CD14-positive monocyte (primary cell): ENCODE data around the gene ST3GAL4. TPM values are rescaled to one million over a fixed set of nuclear protein-coding genes. Genes with fewer than 3 reads are reported as not detected.

Experiments
- DNase-seq, 3 donors: peaks; one replicate each; pipeline ENCODE4 v3.0.0-alpha.2; 2011 to 2022
- H2AFZ ChIP-seq: 2 replicates; pipeline ENCODE4 v1.6.0; 2012; ENCODE audit warnings: mild to moderate bottlenecking, low read depth, low read length, inconsistent platforms; ENCODE audit not compliant: insufficient read depth, poor library complexity, severe bottlenecking
- H3K27ac ChIP-seq, 2 donors: 1 replicate in 1 of 2; 2 replicates in 1 of 2; pipeline ENCODE4 v1.5.1; 2012 to 2013; ENCODE audit warnings: low read length in 2 of 2, control low read depth in 1 of 2, inconsistent platforms in 1 of 2, low read depth in 1 of 2, mild to moderate bottlenecking in 1 of 2
- H3K27me3 ChIP-seq, 2 donors: one replicate each; pipeline versions ENCODE4 v1.6.0 to v1.6.1; 2011 to 2013; ENCODE audit warnings: low read length in 2 of 2; ENCODE audit not compliant: control insufficient read depth in 2 of 2, insufficient read depth in 2 of 2
- H3K36me3 ChIP-seq, 2 donors: replicated peaks in 1 of 2; 1 replicate in 1 of 2; 2 replicates in 1 of 2; pipeline versions ENCODE4 v1.5.1 to v1.6.1; 2012 to 2013; ENCODE audit warnings: low read length in 2 of 2, control low read depth in 1 of 2, inconsistent platforms in 1 of 2, mild to moderate bottlenecking in 1 of 2; ENCODE audit not compliant: insufficient read depth in 2 of 2, control insufficient read depth in 1 of 2
- H3K4me1 ChIP-seq, 2 donors: 1 replicate in 1 of 2; 2 replicates in 1 of 2; pipeline versions ENCODE4 v1.5.1 to v1.6.1; 2012 to 2013; ENCODE audit warnings: low read length in 2 of 2, control low read depth in 1 of 2, inconsistent platforms in 1 of 2, mild to moderate bottlenecking in 1 of 2, moderate library complexity in 1 of 2; ENCODE audit not compliant: insufficient read depth in 2 of 2, control insufficient read depth in 1 of 2
- H3K4me2 ChIP-seq: replicated peaks from 2 replicates; pipeline ENCODE3; 2012; ENCODE audit warnings: low read length, moderate library complexity, mild to moderate bottlenecking; ENCODE audit not compliant: poor library complexity, severe bottlenecking; ENCODE audit errors: extremely low read depth
- H3K4me3 ChIP-seq, 3 experiments: fragments of 200-600 bp in 1 of 3; sonication (generic) in 1 of 3; replicated peaks in 1 of 3; 1 replicate in 2 of 3; 2 replicates in 1 of 3; pipeline ENCODE4 v1.5.1; 2011 to 2013; ENCODE audit warnings: low read length in 3 of 3, mild to moderate bottlenecking in 3 of 3, control low read depth in 2 of 3, low read depth in 2 of 3, inconsistent platforms in 1 of 3, moderate library complexity in 1 of 3
- H3K79me2 ChIP-seq: 2 replicates; pipeline ENCODE4 v1.6.0; 2012; ENCODE audit warnings: mild to moderate bottlenecking, control low read depth, inconsistent platforms, low read length, moderate library complexity; ENCODE audit not compliant: insufficient read depth
- H3K9ac ChIP-seq: 2 replicates; pipeline ENCODE4 v1.6.0; 2017; ENCODE audit warnings: low read length, mild to moderate bottlenecking; ENCODE audit not compliant: insufficient read depth, poor library complexity, severe bottlenecking
- H3K9me3 ChIP-seq, 2 donors: replicated peaks in 1 of 2; 1 replicate in 1 of 2; 2 replicates in 1 of 2; pipeline versions ENCODE4 v1.5.1 to v1.6.1; 2012 to 2013; ENCODE audit warnings: low read length in 2 of 2, control low read depth in 1 of 2; ENCODE audit not compliant: control insufficient read depth in 1 of 2, insufficient read depth in 1 of 2
- H4K20me1 ChIP-seq: 2 replicates; pipeline ENCODE4 v1.6.0; 2012; ENCODE audit warnings: mild to moderate bottlenecking, low read length, control low read depth, moderate library complexity; ENCODE audit not compliant: insufficient read depth
- H3K27ac Mint-ChIP-seq, 7 donors: one replicate each; pipeline ENCODE4 v1.8.0; 2020; ENCODE audit warnings: mild to moderate bottlenecking in 7 of 7, mixed read lengths in 7 of 7, moderate library complexity in 6 of 7, inconsistent platforms in 2 of 7
- H3K27me3 Mint-ChIP-seq, 3 donors: one replicate each; pipeline ENCODE4 v1.8.0; 2021 to 2022; ENCODE audit warnings: low read depth in 3 of 3, mild to moderate bottlenecking in 3 of 3, mixed read lengths in 3 of 3, moderate library complexity in 3 of 3, inconsistent platforms in 1 of 3
- H3K36me3 Mint-ChIP-seq, 2 donors: one replicate each; pipeline ENCODE4 v1.8.0; 2020; ENCODE audit warnings: mixed read lengths in 2 of 2, inconsistent platforms in 1 of 2, mild to moderate bottlenecking in 1 of 2
- H3K4me1 Mint-ChIP-seq: one replicate; pipeline ENCODE4 v1.8.0; 2020; ENCODE audit warnings: mild to moderate bottlenecking, mixed read lengths
- H3K4me3 Mint-ChIP-seq, 2 donors: one replicate each; pipeline ENCODE4 v1.8.0; 2020; ENCODE audit warnings: mild to moderate bottlenecking in 2 of 2, mixed read lengths in 2 of 2, moderate library complexity in 1 of 2
- H3K9me3 Mint-ChIP-seq, 7 donors: one replicate each; pipeline ENCODE4 v1.8.0; 2020 to 2022; ENCODE audit warnings: mixed read lengths in 7 of 7, mild to moderate bottlenecking in 6 of 7, moderate library complexity in 6 of 7, inconsistent platforms in 2 of 7
- CTCF ChIP-seq: fragments of 200-600 bp; IDR thresholded peaks from one replicate; pipeline ENCODE4 v1.8.0; 2022; ENCODE audit warnings: antibody characterized with exemption, mild to moderate bottlenecking
- WGBS: methylation state at CpG from one replicate; pipeline ENCODE4 v1.1.5; 2013; ENCODE audit warnings: missing lambda C conversion rate; ENCODE audit not compliant: insufficient coverage; 5-methylcytosine and 5-hydroxymethylcytosine counted together
- intact Hi-C, 2 donors: fragments of 100-400 bp; cut with micrococcal nuclease; formaldehyde crosslinking; loops; one replicate each; pipeline versions ENCODE4 v1.15.0 to v1.15.1; 2023
- polyA plus RNA-seq, 3 donors: library from polyadenylated mRNA; depleted of rRNA in 1 of 3; unstranded in 2 of 3; stranded (reverse) in 1 of 3; fragments of 300-500 nt in 2 of 3; fragments of >200 nt in 1 of 3; fragmentation: Illumina TruSeq in 2 of 3; gene quantifications; 1 replicate in 2 of 3; 2 replicates in 1 of 3; pipeline ENCODE4 v1.2.3, GENCODE V29; 2012 to 2021

ST3GAL4 gene
- polyA plus RNA-seq, 3 donors = 7.8 to 14.3 (median 10.1) TPM

GRCh38 chr11:126407682-126408288 is 52.3 kb downstream of the ST3GAL4 start:
- Histone ChIP-seq H3K4me1 (peaks cover 3 to 9% of the 10 kb centered on the region in 2 donors), H3K27ac (no peak overlapping the region), H3K36me3 (peaks cover 32 to 61% of the 10 kb centered on the region in 2 donors), H4K20me1 (no peaks in the 10 kb centered on the region), H3K27me3 (no peaks in the 10 kb centered on the region), H3K9ac (no peak overlapping the region), H3K4me3 (no peak overlapping the region), H3K4me2 (no peak overlapping the region), H3K79me2 (no peaks in the 10 kb centered on the region), H3K9me3 (no peaks in the 10 kb centered on the region), H2AFZ (no peak overlapping the region)
- WGBS = 80% methylated on average over 1 of the region's 15 CpGs
- no peak for TF ChIP-seq CTCF
- Mint-ChIP-seq H3K27me3 (no peaks in the 10 kb centered on the region), H3K4me1 (peaks cover 8% of the 10 kb centered on the region), H3K27ac (peak overlapping the region in 1 of 7 donors; percentile 33), H3K4me3 (no peak overlapping the region), H3K9me3 (no peaks in the 10 kb centered on the region), H3K36me3 (peaks cover 40 to 57% of the 10 kb centered on the region in 2 donors)
- intact Hi-C loops = no loop called here
- DNase-seq = no peak

- WGBS = 92% methylated on average over 12 of the region's 12 CpGs
- H3K4me1 ChIP-seq = peaks cover 3 to 9% of the 10 kb centered on the region in 2 donors
- H3K4me2 ChIP-seq = no peak overlapping the region
- Mint-ChIP-seq H3K9me3 (no peaks in the 10 kb centered on the region), H3K4me3 (no peak overlapping the region), H3K36me3 (peaks cover 43 to 61% of the 10 kb centered on the region in 2 donors), H3K27me3 (no peaks in the 10 kb centered on the region), H3K4me1 (peaks cover 8% of the 10 kb centered on the region), H3K27ac (no peak overlapping the region)
- H2AFZ ChIP-seq = no peak overlapping the region
- no peaks in the 10 kb centered on the region for H3K27me3 ChIP-seq
- DNase-seq = no peak
- H4K20me1 ChIP-seq = no peaks in the 10 kb centered on the region
- peaks cover 30 to 65% of the 10 kb centered on the region in 2 donors for H3K36me3 ChIP-seq
- H3K27ac ChIP-seq = no peak overlapping the region
- H3K9me3 ChIP-seq = no peaks in the 10 kb centered on the region
- H3K9ac ChIP-seq = no peak overlapping the region
- H3K4me3 ChIP-seq = no peak overlapping the region
- no peak for TF ChIP-seq CTCF
- intact Hi-C loops = no loop called here
- no peaks in the 10 kb centered on the region for H3K79me2 ChIP-seq
Measured at GRCh38 chr11:126408496-126408895, 53.0 kb downstream of the ST3GAL4 start.
